Erythroblast (primary cell): ENCODE results near the gene STK39.

Source experiments
- GATA1 ChIP-seq: IDR thresholded peaks from 2 replicates; pipeline ENCODE4 v1.6.1; 2011; ENCODE audit warnings: low read depth, mild to moderate bottlenecking, control low read depth, low read length, moderate library complexity
- POLR2A ChIP-seq: IDR thresholded peaks from 2 replicates; pipeline ENCODE4 v1.6.1; 2011; ENCODE audit warnings: mild to moderate bottlenecking, low read length

- TF ChIP-seq POLR2A (no peak), GATA1 (no peak)
Observed at GRCh38 chr2:168178520-168179324, 68.7 kb downstream of the STK39 start.
